Right renal pelvis (tissue), 4 donors: ENCODE results near the gene SPINK14. TPM values are rescaled to one million over a fixed set of nuclear protein-coding genes. Genes with fewer than 3 reads are reported as not detected.

Experiments used
- DNase-seq, 4 donors: peaks; one replicate each; pipeline ENCODE4 v3.0.0-alpha.2; 2013; ENCODE audit warnings: low read depth in 4 of 4, low spot score in 3 of 4, missing footprints in 1 of 4
- polyA plus RNA-seq, 4 donors: library from polyadenylated mRNA; unstranded; fragments of 120-200 nt; gene quantifications; one replicate each; pipeline ENCODE4 v1.2.1, GENCODE V29; 2013; ENCODE audit not compliant: insufficient read length in 4 of 4

The SPINK14 gene
- polyA plus RNA-seq, 4 donors, result not detected

GRCh38 chr5:148191010-148191409 lies 22.7 kb downstream of the SPINK14 start:
- DNase-seq, result no peak

GRCh38 chr5:148193202-148193601 lies 24.9 kb downstream of the SPINK14 start:
- no peak for DNase-seq

GRCh38 chr5:148201151-148201550 lies 32.8 kb downstream of the SPINK14 start:
- no peak for DNase-seq

- DNase-seq, result no peak
Measured at GRCh38 chr5:148202531-148203203, 34.3 kb downstream of the SPINK14 start, which contains the start of gene SPINK6. SPINK6 (plus strand) TSS chr5:148203042; CDS start chr5:148203097, 55 bp downstream.

- DNase-seq, result no peak
Measured at GRCh38 chr5:148205044-148205806, 36.9 kb downstream of the SPINK14 start.

GRCh38 chr5:148205865-148206264 lies 37.5 kb downstream of the SPINK14 start:
- DNase-seq, result no peak

- DNase-seq, result no peak
Measured at GRCh38 chr5:148206620-148207019, 38.3 kb downstream of the SPINK14 start.

- DNase-seq, result no peak
Measured at GRCh38 chr5:148208226-148208625, 39.9 kb downstream of the SPINK14 start.

- DNase-seq, result no peak
Measured at GRCh38 chr5:148209151-148209770, 40.9 kb downstream of the SPINK14 start.

GRCh38 chr5:148214665-148215185 lies 46.4 kb downstream of the SPINK14 start:
- no peak for DNase-seq

- no peak for DNase-seq
Measured at GRCh38 chr5:148221508-148221907, 53.2 kb downstream of the SPINK14 start.

GRCh38 chr5:148224117-148224742 lies 55.9 kb downstream of the SPINK14 start:
- no peak for DNase-seq

Other genes with a start within 250 kb of the SPINK14 start
- gene SPINK5, start 104.6 kb upstream of the SPINK14 start, polyA plus RNA-seq, result under 1 TPM; 0.29 to 0.63 (median 0.38) TPM
- gene SPINK6, start 34.5 kb downstream of the SPINK14 start, polyA plus RNA-seq, result not detected
- gene MARCOL, start 70.0 kb downstream of the SPINK14 start, polyA plus RNA-seq, result under 1 TPM in 1 of 4 donors, not detected in 3; 0.12 TPM
- gene SPINK13, start 100.2 kb downstream of the SPINK14 start, polyA plus RNA-seq, result under 1 TPM in 2 of 4 donors, not detected in 2; 0.31 to 0.58 TPM
- under 1 TPM in 3 of 4 donors, not detected in 1; 0.14 to 0.25 (median 0.19) TPM for gene SPINK7, start 143.9 kb downstream of the SPINK14 start, polyA plus RNA-seq
- under 1 TPM in 2 of 4 donors, not detected in 2; 0.13 to 0.39 TPM for gene SPINK9, start 167.0 kb downstream of the SPINK14 start, polyA plus RNA-seq
- gene FBXO38, start 215.4 kb downstream of the SPINK14 start, polyA plus RNA-seq, result 10 to 100 TPM; 41.3 to 49.8 (median 44.8) TPM